ENCODE results near the gene SERAC1. TPM values are rescaled to one million over a fixed set of nuclear protein-coding genes. Genes with fewer than 3 reads are reported as not detected.

Gene SERAC1
- total RNA-seq, 1 donor from 2014 or later = 17.1 TPM

- no peak for TF ChIP-seq CTCF (IDR thresholded peaks at IDR 0.05)
Observed at GRCh38 chr6:158069800-158070195, 98.3 kb downstream of the SERAC1 start.

GRCh38 chr6:158068893-158069799 lies 98.9 kb downstream of the SERAC1 start:
- Mint-ChIP-seq H3K9me3 (ENCODE audit: low read depth) (no peaks in the 10 kb centered on the region), H3K27ac (ENCODE audit: unreplicated experiment) (peak overlapping the region; percentile 93), H3K4me1 (ENCODE audit: low read depth) (peaks cover 43% of the 10 kb centered on the region), H3K36me3 (ENCODE audit: low read depth) (peaks cover 29% of the 10 kb centered on the region), H3K4me3 (ENCODE audit: unreplicated experiment) (peak overlapping the region; percentile 19), H3K27me3 (ENCODE audit: low read depth) (no peaks in the 10 kb centered on the region)
- peak; percentile 66 for DNase-seq (ENCODE audit: low spot score)
- no peak for TF ChIP-seq CTCF (IDR thresholded peaks at IDR 0.05)

More at GRCh38 chr6:158069800-158070195, 98.3 kb downstream of the SERAC1 start:
- no peaks in the 10 kb centered on the region for H3K27me3 Mint-ChIP-seq (ENCODE audit: low read depth)
- peaks cover 43% of the 10 kb centered on the region for H3K4me1 Mint-ChIP-seq (ENCODE audit: low read depth)
- no peaks in the 10 kb centered on the region for H3K9me3 Mint-ChIP-seq (ENCODE audit: low read depth)
- no peak overlapping the region for H3K4me3 Mint-ChIP-seq (ENCODE audit: unreplicated experiment)
- DNase-seq (ENCODE audit: low spot score) = no peak
- peaks cover 32% of the 10 kb centered on the region for H3K36me3 Mint-ChIP-seq (ENCODE audit: low read depth)
- H3K27ac Mint-ChIP-seq (ENCODE audit: unreplicated experiment) = peak overlapping the region; percentile 93

GRCh38 chr6:158068156-158068892 lies 99.7 kb downstream of the SERAC1 start:
- peak; percentile 59 for DNase-seq (ENCODE audit: low spot score)
- Mint-ChIP-seq H3K36me3 (ENCODE audit: low read depth) (peaks cover 30% of the 10 kb centered on the region), H3K27me3 (ENCODE audit: low read depth) (no peaks in the 10 kb centered on the region), H3K27ac (ENCODE audit: unreplicated experiment) (peak overlapping the region; percentile 93), H3K4me1 (ENCODE audit: low read depth) (peaks cover 43% of the 10 kb centered on the region), H3K9me3 (ENCODE audit: low read depth) (no peaks in the 10 kb centered on the region), H3K4me3 (ENCODE audit: unreplicated experiment) (no peak overlapping the region)
- TF ChIP-seq CTCF (IDR thresholded peaks at IDR 0.05) = no peak

- peaks cover 30% of the 10 kb centered on the region for H3K36me3 Mint-ChIP-seq (ENCODE audit: low read depth)
- no peak for TF ChIP-seq CTCF (IDR thresholded peaks at IDR 0.05)
- H3K4me3 Mint-ChIP-seq (ENCODE audit: unreplicated experiment) = no peak overlapping the region
- DNase-seq (ENCODE audit: low spot score) = peak; percentile 77
- peak overlapping the region; percentile 93 for H3K27ac Mint-ChIP-seq (ENCODE audit: unreplicated experiment)
- H3K9me3 Mint-ChIP-seq (ENCODE audit: low read depth) = no peaks in the 10 kb centered on the region
- H3K27me3 Mint-ChIP-seq (ENCODE audit: low read depth) = no peaks in the 10 kb centered on the region
- H3K4me1 Mint-ChIP-seq (ENCODE audit: low read depth) = peaks cover 43% of the 10 kb centered on the region
Observed at GRCh38 chr6:158067436-158068015, 100.5 kb downstream of the SERAC1 start.

Measured in chondrocyte (in vitro differentiated cells).